GM19023 (cell line): ENCODE data around the gene MDM2.
"Not testable (repeated sequence)": the region's sequence is repeated elsewhere in the genome, so short reads cannot be mapped to it uniquely, and the experiment has no call there.

Experiments used
- ATAC-seq: cut with Tn5 transposase; IDR thresholded peaks from one replicate; pipeline ENCODE4 v1.9.1; 2021; ENCODE audit warnings: mild to moderate bottlenecking, moderate library complexity; ENCODE audit not compliant: unreplicated experiment

The MDM2 gene

GRCh38 chr12:68804657-68805591, 3.1 kb upstream of the MDM2 start:
- ATAC-seq = no peak

- ATAC-seq = no peak
Measured at GRCh38 chr12:68805592-68806120, 2.3 kb upstream of the MDM2 start.

GRCh38 chr12:68806488-68807237, 1.3 kb upstream of the MDM2 start:
- no peak for ATAC-seq

GRCh38 chr12:68807274-68807575, 752 bp upstream of the MDM2 start:
- not testable (repeated sequence) for ATAC-seq

- ATAC-seq = peak; percentile 55
Measured at GRCh38 chr12:68808388-68809189, 612 bp downstream of the MDM2 start.

- ATAC-seq = no peak
Measured at GRCh38 chr12:68809190-68810026, 1.4 kb downstream of the MDM2 start.

GRCh38 chr12:68810027-68810389, 2.0 kb downstream of the MDM2 start:
- not testable (repeated sequence) for ATAC-seq

- ATAC-seq = not testable (repeated sequence)
Measured at GRCh38 chr12:68811573-68811972, 3.6 kb downstream of the MDM2 start.

GRCh38 chr12:68812553-68813241, 4.7 kb downstream of the MDM2 start:
- no peak for ATAC-seq

GRCh38 chr12:68813242-68813593, 5.2 kb downstream of the MDM2 start:
- no peak for ATAC-seq

- no peak for ATAC-seq
Measured at GRCh38 chr12:68814490-68815231, 6.7 kb downstream of the MDM2 start.

GRCh38 chr12:68815232-68815927, 7.4 kb downstream of the MDM2 start:
- ATAC-seq = no peak

- ATAC-seq = no peak
Measured at GRCh38 chr12:68815928-68816800, 8.2 kb downstream of the MDM2 start.

GRCh38 chr12:68819481-68819880, 11.5 kb downstream of the MDM2 start:
- ATAC-seq = not testable (repeated sequence)

GRCh38 chr12:68821357-68822188, 13.6 kb downstream of the MDM2 start:
- ATAC-seq = no peak

- ATAC-seq = no peak
Measured at GRCh38 chr12:68823696-68824095, 15.7 kb downstream of the MDM2 start.

GRCh38 chr12:68824131-68824530, 16.2 kb downstream of the MDM2 start:
- no peak for ATAC-seq
